ENCODE measurements around the gene EIF3M. TPM values are rescaled to one million over a fixed set of nuclear protein-coding genes. Genes with fewer than 3 reads are reported as not detected.
A peak's percentile ranks its signal among the peaks of the same experiment; 100 is the strongest.

The EIF3M gene
- total RNA-seq, result 100 to 1,000 TPM; 244 to 362 TPM

- Mint-ChIP-seq H3K36me3 (peaks cover 14% of the 10 kb centered on the region), H3K27me3 (no peaks in the 10 kb centered on the region), H3K9me3 (no peaks in the 10 kb centered on the region), H3K27ac (peak within 1 kb of the TSS; percentile 93 to 96), H3K4me1 (ENCODE audit: low read depth in 2 of 2) (peaks cover 25 to 33% of the 10 kb centered on the region in 2 donors), H3K4me3 (peak within 1 kb of the TSS; percentile 99)
- peak; percentile 100 for ATAC-seq
- DNase-seq (ENCODE audit: low spot score), result peak; percentile 98
These were observed at the start of gene EIF3M for GRCh38 chr11:32583459-32584271. EIF3M (plus strand) TSS chr11:32583831; CDS start chr11:32583888, 57 bp downstream.

GRCh38 chr11:32538804-32539203 lies 44.8 kb upstream of the EIF3M start:
- H3K27ac Mint-ChIP-seq, result no peak overlapping the region
- no peak for ATAC-seq
- no peaks in the 10 kb centered on the region for H3K9me3 Mint-ChIP-seq
- H3K4me1 Mint-ChIP-seq (ENCODE audit: low read depth in 2 of 2), result no peaks in the 10 kb centered on the region
- no peaks in the 10 kb centered on the region for H3K36me3 Mint-ChIP-seq
- peaks cover 5 to 7% of the 10 kb centered on the region in 2 donors for H3K27me3 Mint-ChIP-seq
- H3K4me3 Mint-ChIP-seq, result no peak overlapping the region
- no peak for DNase-seq (ENCODE audit: low spot score)

- no peak overlapping the region for H3K27ac Mint-ChIP-seq
- no peaks in the 10 kb centered on the region for H3K36me3 Mint-ChIP-seq
- ATAC-seq (no peak), DNase-seq (ENCODE audit: low spot score) (no peak)
- no peaks in the 10 kb centered on the region for H3K9me3 Mint-ChIP-seq
- H3K27me3 Mint-ChIP-seq, result peaks cover 3 to 13% of the 10 kb centered on the region in 2 donors
- no peak overlapping the region for H3K4me3 Mint-ChIP-seq
- no peaks in the 10 kb centered on the region for H3K4me1 Mint-ChIP-seq (ENCODE audit: low read depth in 2 of 2)
These were observed 33.9 kb upstream of the EIF3M start for GRCh38 chr11:32549611-32550187.

- ATAC-seq (no peak), DNase-seq (ENCODE audit: low spot score) (no peak)
- Mint-ChIP-seq H3K27me3 (peaks cover 3 to 14% of the 10 kb centered on the region in 2 donors), H3K9me3 (no peaks in the 10 kb centered on the region), H3K36me3 (no peaks in the 10 kb centered on the region), H3K4me3 (no peak overlapping the region), H3K4me1 (ENCODE audit: low read depth in 2 of 2) (no peaks in the 10 kb centered on the region), H3K27ac (no peak overlapping the region)
These were observed 33.4 kb upstream of the EIF3M start for GRCh38 chr11:32550207-32550606.

GRCh38 chr11:32555091-32555490 lies 28.5 kb upstream of the EIF3M start:
- H3K4me1 Mint-ChIP-seq (ENCODE audit: low read depth in 2 of 2), result no peaks in the 10 kb centered on the region
- no peaks in the 10 kb centered on the region for H3K9me3 Mint-ChIP-seq
- H3K36me3 Mint-ChIP-seq, result no peaks in the 10 kb centered on the region
- no peak overlapping the region for H3K27ac Mint-ChIP-seq
- DNase-seq (ENCODE audit: low spot score) (no peak), ATAC-seq (no peak)
- peaks cover 10 to 19% of the 10 kb centered on the region in 2 donors for H3K27me3 Mint-ChIP-seq
- H3K4me3 Mint-ChIP-seq, result no peak overlapping the region

GRCh38 chr11:32555895-32556294 lies 27.7 kb upstream of the EIF3M start:
- H3K9me3 Mint-ChIP-seq, result no peaks in the 10 kb centered on the region

GRCh38 chr11:32561835-32562234 lies 21.8 kb upstream of the EIF3M start:
- Mint-ChIP-seq H3K4me3 (no peak overlapping the region), H3K27ac (no peak overlapping the region), H3K4me1 (ENCODE audit: low read depth in 2 of 2) (peaks cover under 1 to 8% of the 10 kb centered on the region in 2 donors), H3K9me3 (no peaks in the 10 kb centered on the region), H3K36me3 (no peaks in the 10 kb centered on the region), H3K27me3 (no peaks in the 10 kb centered on the region)
- ATAC-seq (no peak), DNase-seq (ENCODE audit: low spot score) (no peak)

More at GRCh38 chr11:32555895-32556294, 27.7 kb upstream of the EIF3M start:
- no peak for ATAC-seq
- peaks cover 10 to 19% of the 10 kb centered on the region in 2 donors for H3K27me3 Mint-ChIP-seq
- H3K4me3 Mint-ChIP-seq, result no peak overlapping the region
- no peak for DNase-seq (ENCODE audit: low spot score)
- H3K4me1 Mint-ChIP-seq (ENCODE audit: low read depth in 2 of 2), result no peaks in the 10 kb centered on the region
- H3K36me3 Mint-ChIP-seq, result no peaks in the 10 kb centered on the region
- H3K27ac Mint-ChIP-seq, result no peak overlapping the region

GRCh38 chr11:32562839-32563599 lies 20.6 kb upstream of the EIF3M start:
- ATAC-seq (no peak), DNase-seq (ENCODE audit: low spot score) (no peak)
- Mint-ChIP-seq H3K4me1 (ENCODE audit: low read depth in 2 of 2) (peaks cover 6 to 10% of the 10 kb centered on the region in 2 donors), H3K4me3 (no peak overlapping the region), H3K27ac (no peak overlapping the region), H3K9me3 (no peaks in the 10 kb centered on the region), H3K27me3 (peaks cover 0 to under 1% of the 10 kb centered on the region in 2 donors), H3K36me3 (no peaks in the 10 kb centered on the region)

GRCh38 chr11:32563600-32563959 lies 20.1 kb upstream of the EIF3M start:
- Mint-ChIP-seq H3K27me3 (peaks cover 0 to 2% of the 10 kb centered on the region in 2 donors), H3K4me1 (ENCODE audit: low read depth in 2 of 2) (peaks cover 6 to 10% of the 10 kb centered on the region in 2 donors), H3K4me3 (no peak overlapping the region), H3K27ac (no peak overlapping the region), H3K9me3 (no peaks in the 10 kb centered on the region), H3K36me3 (no peaks in the 10 kb centered on the region)
- no peak for ATAC-seq
- no peak for DNase-seq (ENCODE audit: low spot score)

- Mint-ChIP-seq H3K9me3 (no peaks in the 10 kb centered on the region), H3K27ac (no peak overlapping the region), H3K4me3 (no peak overlapping the region), H3K4me1 (ENCODE audit: low read depth in 2 of 2) (peaks cover 6 to 10% of the 10 kb centered on the region in 2 donors), H3K36me3 (no peaks in the 10 kb centered on the region), H3K27me3 (peaks cover 13 to 15% of the 10 kb centered on the region in 2 donors)
- ATAC-seq, result no peak
- DNase-seq (ENCODE audit: low spot score), result no peak
These were observed 17.1 kb upstream of the EIF3M start for GRCh38 chr11:32566517-32566916.

- DNase-seq (ENCODE audit: low spot score) (no peak), ATAC-seq (no peak)
- Mint-ChIP-seq H3K4me1 (ENCODE audit: low read depth in 2 of 2) (peaks cover 6 to 10% of the 10 kb centered on the region in 2 donors), H3K27me3 (peaks cover 14 to 18% of the 10 kb centered on the region in 2 donors), H3K9me3 (no peaks in the 10 kb centered on the region), H3K36me3 (no peaks in the 10 kb centered on the region), H3K27ac (no peak overlapping the region), H3K4me3 (no peak overlapping the region)
These were observed 16.5 kb upstream of the EIF3M start for GRCh38 chr11:32567154-32567553.

- Mint-ChIP-seq H3K36me3 (no peaks in the 10 kb centered on the region), H3K4me1 (ENCODE audit: low read depth in 2 of 2) (peaks cover 6 to 10% of the 10 kb centered on the region in 2 donors), H3K4me3 (no peak overlapping the region), H3K9me3 (no peaks in the 10 kb centered on the region), H3K27me3 (peaks cover 18 to 22% of the 10 kb centered on the region in 2 donors), H3K27ac (no peak overlapping the region)
- DNase-seq (ENCODE audit: low spot score) (no peak), ATAC-seq (no peak)
These were observed 14.2 kb upstream of the EIF3M start for GRCh38 chr11:32569313-32569881.

GRCh38 chr11:32571039-32571438 lies 12.6 kb upstream of the EIF3M start:
- Mint-ChIP-seq H3K27me3 (peaks cover 19 to 25% of the 10 kb centered on the region in 2 donors), H3K27ac (no peak overlapping the region), H3K36me3 (no peaks in the 10 kb centered on the region), H3K4me1 (ENCODE audit: low read depth in 2 of 2) (peaks cover 6 to 10% of the 10 kb centered on the region in 2 donors), H3K4me3 (no peak overlapping the region), H3K9me3 (no peaks in the 10 kb centered on the region)
- no peak for DNase-seq (ENCODE audit: low spot score)
- no peak for ATAC-seq
